ENCODE results near the gene MVB12B. TPM values are rescaled to one million over a fixed set of nuclear protein-coding genes. Genes with fewer than 3 reads are reported as not detected.

Gene MVB12B
- total and polyA plus RNA-seq, 2 of the 13 experiments (the other 11 are each of a cell fraction or from before 2014, with no cell fraction given) = 12.1 to 30.1 TPM

DNA sequence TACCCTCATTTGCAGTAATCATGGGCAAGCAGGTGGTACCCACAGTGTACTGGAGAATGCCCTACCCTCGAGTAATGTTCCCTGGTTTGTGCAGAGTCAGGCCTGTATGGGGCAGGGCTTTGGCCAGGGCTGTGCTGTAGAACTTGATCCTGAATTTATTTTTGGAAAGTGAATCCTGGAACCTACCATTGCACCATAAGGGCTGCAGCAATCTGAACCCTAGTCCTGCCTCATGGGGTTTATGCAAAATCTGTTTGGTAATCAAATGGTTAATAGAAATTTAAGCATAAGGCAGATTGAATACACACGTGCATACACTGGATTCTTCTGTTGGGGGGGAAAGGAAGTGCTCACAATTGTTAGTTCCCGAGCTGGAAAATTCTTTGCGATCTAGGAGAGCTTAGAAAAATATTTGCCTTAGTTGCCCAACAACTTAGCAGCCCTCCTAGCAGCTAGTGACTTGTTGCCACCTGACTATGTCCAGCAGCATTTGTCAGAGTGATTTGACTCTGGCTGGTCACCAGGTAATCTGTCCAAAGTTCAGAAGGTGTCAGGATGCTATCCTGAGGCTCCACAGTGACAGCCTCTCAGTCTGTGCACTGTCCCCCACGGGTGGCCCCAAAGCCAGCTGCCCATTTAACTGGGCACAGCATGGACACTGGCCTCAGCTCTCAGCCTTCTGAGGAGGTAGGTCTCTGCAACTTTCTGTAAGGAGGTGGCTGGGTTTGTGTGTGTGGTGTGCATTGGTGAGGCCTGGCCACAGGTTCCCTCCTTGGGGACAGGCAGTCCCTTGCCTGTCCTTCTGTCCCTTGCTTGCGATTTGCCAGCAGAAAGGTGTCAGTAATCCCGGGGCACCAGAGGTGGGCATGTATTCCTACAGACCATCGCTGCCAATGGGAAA is 8.3 kb downstream of the MVB12B start (continued):
- TF ChIP-seq, protein P1, sequence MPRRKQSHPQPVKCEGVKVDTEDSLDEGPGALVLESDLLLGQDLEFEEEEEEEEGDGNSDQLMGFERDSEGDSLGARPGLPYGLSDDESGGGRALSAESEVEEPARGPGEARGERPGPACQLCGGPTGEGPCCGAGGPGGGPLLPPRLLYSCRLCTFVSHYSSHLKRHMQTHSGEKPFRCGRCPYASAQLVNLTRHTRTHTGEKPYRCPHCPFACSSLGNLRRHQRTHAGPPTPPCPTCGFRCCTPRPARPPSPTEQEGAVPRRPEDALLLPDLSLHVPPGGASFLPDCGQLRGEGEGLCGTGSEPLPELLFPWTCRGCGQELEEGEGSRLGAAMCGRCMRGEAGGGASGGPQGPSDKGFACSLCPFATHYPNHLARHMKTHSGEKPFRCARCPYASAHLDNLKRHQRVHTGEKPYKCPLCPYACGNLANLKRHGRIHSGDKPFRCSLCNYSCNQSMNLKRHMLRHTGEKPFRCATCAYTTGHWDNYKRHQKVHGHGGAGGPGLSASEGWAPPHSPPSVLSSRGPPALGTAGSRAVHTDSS (CRISPR knock-in tag; conservative IDR thresholded peaks at IDR 0.05) = no peak
- TF ChIP-seq, protein P2, sequence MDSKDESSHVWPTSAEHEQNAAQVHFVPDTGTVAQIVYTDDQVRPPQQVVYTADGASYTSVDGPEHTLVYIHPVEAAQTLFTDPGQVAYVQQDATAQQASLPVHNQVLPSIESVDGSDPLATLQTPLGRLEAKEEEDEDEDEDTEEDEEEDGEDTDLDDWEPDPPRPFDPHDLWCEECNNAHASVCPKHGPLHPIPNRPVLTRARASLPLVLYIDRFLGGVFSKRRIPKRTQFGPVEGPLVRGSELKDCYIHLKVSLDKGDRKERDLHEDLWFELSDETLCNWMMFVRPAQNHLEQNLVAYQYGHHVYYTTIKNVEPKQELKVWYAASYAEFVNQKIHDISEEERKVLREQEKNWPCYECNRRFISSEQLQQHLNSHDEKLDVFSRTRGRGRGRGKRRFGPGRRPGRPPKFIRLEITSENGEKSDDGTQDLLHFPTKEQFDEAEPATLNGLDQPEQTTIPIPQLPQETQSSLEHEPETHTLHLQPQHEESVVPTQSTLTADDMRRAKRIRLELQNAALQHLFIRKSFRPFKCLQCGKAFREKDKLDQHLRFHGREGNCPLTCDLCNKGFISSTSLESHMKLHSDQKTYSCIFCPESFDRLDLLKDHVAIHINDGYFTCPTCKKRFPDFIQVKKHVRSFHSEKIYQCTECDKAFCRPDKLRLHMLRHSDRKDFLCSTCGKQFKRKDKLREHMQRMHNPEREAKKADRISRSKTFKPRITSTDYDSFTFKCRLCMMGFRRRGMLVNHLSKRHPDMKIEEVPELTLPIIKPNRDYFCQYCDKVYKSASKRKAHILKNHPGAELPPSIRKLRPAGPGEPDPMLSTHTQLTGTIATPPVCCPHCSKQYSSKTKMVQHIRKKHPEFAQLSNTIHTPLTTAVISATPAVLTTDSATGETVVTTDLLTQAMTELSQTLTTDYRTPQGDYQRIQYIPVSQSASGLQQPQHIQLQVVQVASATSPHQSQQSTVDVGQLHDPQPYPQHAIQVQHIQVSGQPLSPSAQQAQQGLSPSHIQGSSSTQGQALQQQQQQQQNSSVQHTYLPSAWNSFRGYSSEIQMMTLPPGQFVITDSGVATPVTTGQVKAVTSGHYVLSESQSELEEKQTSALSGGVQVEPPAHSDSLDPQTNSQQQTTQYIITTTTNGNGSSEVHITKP (CRISPR knock-in tag; IDR thresholded peaks at IDR 0.05; ENCODE audit: low read depth) = peak; percentile 67
- TF ChIP-seq ZNF703 (CRISPR knock-in tag; IDR thresholded peaks at IDR 0.05; ENCODE audit: borderline replicate concordance) = 0 out of 2 replicates have a peak, but pooled peaks have one; percentile 2
- TF ChIP-seq, protein P3, sequence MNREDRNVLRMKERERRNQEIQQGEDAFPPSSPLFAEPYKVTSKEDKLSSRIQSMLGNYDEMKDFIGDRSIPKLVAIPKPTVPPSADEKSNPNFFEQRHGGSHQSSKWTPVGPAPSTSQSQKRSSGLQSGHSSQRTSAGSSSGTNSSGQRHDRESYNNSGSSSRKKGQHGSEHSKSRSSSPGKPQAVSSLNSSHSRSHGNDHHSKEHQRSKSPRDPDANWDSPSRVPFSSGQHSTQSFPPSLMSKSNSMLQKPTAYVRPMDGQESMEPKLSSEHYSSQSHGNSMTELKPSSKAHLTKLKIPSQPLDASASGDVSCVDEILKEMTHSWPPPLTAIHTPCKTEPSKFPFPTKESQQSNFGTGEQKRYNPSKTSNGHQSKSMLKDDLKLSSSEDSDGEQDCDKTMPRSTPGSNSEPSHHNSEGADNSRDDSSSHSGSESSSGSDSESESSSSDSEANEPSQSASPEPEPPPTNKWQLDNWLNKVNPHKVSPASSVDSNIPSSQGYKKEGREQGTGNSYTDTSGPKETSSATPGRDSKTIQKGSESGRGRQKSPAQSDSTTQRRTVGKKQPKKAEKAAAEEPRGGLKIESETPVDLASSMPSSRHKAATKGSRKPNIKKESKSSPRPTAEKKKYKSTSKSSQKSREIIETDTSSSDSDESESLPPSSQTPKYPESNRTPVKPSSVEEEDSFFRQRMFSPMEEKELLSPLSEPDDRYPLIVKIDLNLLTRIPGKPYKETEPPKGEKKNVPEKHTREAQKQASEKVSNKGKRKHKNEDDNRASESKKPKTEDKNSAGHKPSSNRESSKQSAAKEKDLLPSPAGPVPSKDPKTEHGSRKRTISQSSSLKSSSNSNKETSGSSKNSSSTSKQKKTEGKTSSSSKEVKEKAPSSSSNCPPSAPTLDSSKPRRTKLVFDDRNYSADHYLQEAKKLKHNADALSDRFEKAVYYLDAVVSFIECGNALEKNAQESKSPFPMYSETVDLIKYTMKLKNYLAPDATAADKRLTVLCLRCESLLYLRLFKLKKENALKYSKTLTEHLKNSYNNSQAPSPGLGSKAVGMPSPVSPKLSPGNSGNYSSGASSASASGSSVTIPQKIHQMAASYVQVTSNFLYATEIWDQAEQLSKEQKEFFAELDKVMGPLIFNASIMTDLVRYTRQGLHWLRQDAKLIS (CRISPR knock-in tag; IDR thresholded peaks at IDR 0.05) = 0 out of 2 replicates have a peak, but pooled peaks have one; percentile 51
- TF ChIP-seq ZNF891 (CRISPR knock-in tag; IDR thresholded peaks at IDR 0.05) = no peak
- no peak for TF ChIP-seq HOXA9 (CRISPR knock-in tag; IDR thresholded peaks at IDR 0.05; ENCODE audit: borderline replicate concordance)
- peak; percentile 46; the same call in 1 of the 2 replicates for TF ChIP-seq ZNF292 (CRISPR knock-in tag; IDR thresholded peaks at IDR 0.05; ENCODE audit: borderline replicate concordance, low read depth)
- TF ChIP-seq ZFX (CRISPR knock-in tag; IDR thresholded peaks at IDR 0.05; ENCODE audit: low read depth) = peak; percentile 55; the same call in 1 of the 2 replicates
- TF ChIP-seq, protein P4, sequence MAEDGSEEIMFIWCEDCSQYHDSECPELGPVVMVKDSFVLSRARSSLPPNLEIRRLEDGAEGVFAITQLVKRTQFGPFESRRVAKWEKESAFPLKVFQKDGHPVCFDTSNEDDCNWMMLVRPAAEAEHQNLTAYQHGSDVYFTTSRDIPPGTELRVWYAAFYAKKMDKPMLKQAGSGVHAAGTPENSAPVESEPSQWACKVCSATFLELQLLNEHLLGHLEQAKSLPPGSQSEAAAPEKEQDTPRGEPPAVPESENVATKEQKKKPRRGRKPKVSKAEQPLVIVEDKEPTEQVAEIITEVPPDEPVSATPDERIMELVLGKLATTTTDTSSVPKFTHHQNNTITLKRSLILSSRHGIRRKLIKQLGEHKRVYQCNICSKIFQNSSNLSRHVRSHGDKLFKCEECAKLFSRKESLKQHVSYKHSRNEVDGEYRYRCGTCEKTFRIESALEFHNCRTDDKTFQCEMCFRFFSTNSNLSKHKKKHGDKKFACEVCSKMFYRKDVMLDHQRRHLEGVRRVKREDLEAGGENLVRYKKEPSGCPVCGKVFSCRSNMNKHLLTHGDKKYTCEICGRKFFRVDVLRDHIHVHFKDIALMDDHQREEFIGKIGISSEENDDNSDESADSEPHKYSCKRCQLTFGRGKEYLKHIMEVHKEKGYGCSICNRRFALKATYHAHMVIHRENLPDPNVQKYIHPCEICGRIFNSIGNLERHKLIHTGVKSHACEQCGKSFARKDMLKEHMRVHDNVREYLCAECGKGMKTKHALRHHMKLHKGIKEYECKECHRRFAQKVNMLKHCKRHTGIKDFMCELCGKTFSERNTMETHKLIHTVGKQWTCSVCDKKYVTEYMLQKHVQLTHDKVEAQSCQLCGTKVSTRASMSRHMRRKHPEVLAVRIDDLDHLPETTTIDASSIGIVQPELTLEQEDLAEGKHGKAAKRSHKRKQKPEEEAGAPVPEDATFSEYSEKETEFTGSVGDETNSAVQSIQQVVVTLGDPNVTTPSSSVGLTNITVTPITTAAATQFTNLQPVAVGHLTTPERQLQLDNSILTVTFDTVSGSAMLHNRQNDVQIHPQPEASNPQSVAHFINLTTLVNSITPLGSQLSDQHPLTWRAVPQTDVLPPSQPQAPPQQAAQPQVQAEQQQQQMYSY (CRISPR knock-in tag; IDR thresholded peaks at IDR 0.05) = no peak
- no peak for TF ChIP-seq ATF7-NPFF (CRISPR knock-in tag; IDR thresholded peaks at IDR 0.05; ENCODE audit: low read depth)
- TF ChIP-seq ZNF605 (CRISPR knock-in tag; IDR thresholded peaks at IDR 0.05) = peak; percentile 75
